ENCODE data around the gene BICDL2.

BICDL2 gene

GRCh38 chr16:3047387-3047720, 10.6 kb upstream of the BICDL2 start:
- Histone ChIP-seq H4K20me1 (ENCODE audit: insufficient read depth) (no peaks in the 10 kb centered on the region), H3K36me3 (ENCODE audit: insufficient read depth) (no peaks in the 10 kb centered on the region), H3K4me1 (ENCODE audit: low read depth, poor library complexity, severe bottlenecking) (no peaks in the 10 kb centered on the region), H3K9ac (no peak overlapping the region), H2AFZ (ENCODE audit: low read depth) (no peak overlapping the region), H3K27ac (no peak overlapping the region), H3K4me2 (no peak overlapping the region), H3K27me3 (ENCODE audit: insufficient read depth, low read depth) (peaks cover 61% of the 10 kb centered on the region), H3K79me2 (ENCODE audit: insufficient read depth, low read depth) (no peaks in the 10 kb centered on the region), H3K4me3 (IDR thresholded peaks at IDR 0.05; ENCODE audit: insufficient read depth, low read depth, low read length) (no peak overlapping the region)
- no peak for TF ChIP-seq CTCF (conservative IDR thresholded peaks at IDR 0.05; ENCODE audit: low read depth, low read length)

- H3K4me2 ChIP-seq: no peak overlapping the region
These were observed 10.1 kb upstream of the BICDL2 start for GRCh38 chr16:3046641-3047386.

GRCh38 chr16:3045758-3046640, 9.3 kb upstream of the BICDL2 start, which contains the start of gene MMP25:
TSS of gene MMP25 (plus strand) at chr16:3046561. CDS start at chr16:3046918, 357 bp downstream.
- Histone ChIP-seq H3K36me3 (ENCODE audit: insufficient read depth) (no peaks in the 10 kb centered on the region), H3K4me2 (peak within 1 kb of the TSS; percentile 33; the same call in 1 of the 2 replicates), H3K27me3 (ENCODE audit: insufficient read depth, low read depth) (peaks cover 64% of the 10 kb centered on the region), H3K79me2 (ENCODE audit: insufficient read depth, low read depth) (no peaks in the 10 kb centered on the region), H3K4me3 (IDR thresholded peaks at IDR 0.05; ENCODE audit: insufficient read depth, low read depth, low read length) (no peak within 1 kb of the TSS), H3K9ac (no peak within 1 kb of the TSS), H3K4me1 (ENCODE audit: low read depth, poor library complexity, severe bottlenecking) (no peaks in the 10 kb centered on the region), H2AFZ (ENCODE audit: low read depth) (no peak within 1 kb of the TSS), H3K27ac (no peak within 1 kb of the TSS), H4K20me1 (ENCODE audit: insufficient read depth) (no peaks in the 10 kb centered on the region)
- no peak for TF ChIP-seq CTCF (conservative IDR thresholded peaks at IDR 0.05; ENCODE audit: low read depth, low read length)

More at GRCh38 chr16:3046641-3047386, 10.1 kb upstream of the BICDL2 start:
- no peak overlapping the region for H3K9ac ChIP-seq
- H3K36me3 ChIP-seq (ENCODE audit: insufficient read depth): no peaks in the 10 kb centered on the region
- no peak overlapping the region for H3K27ac ChIP-seq
- TF ChIP-seq CTCF (conservative IDR thresholded peaks at IDR 0.05; ENCODE audit: low read depth, low read length): no peak
- no peaks in the 10 kb centered on the region for H4K20me1 ChIP-seq (ENCODE audit: insufficient read depth)
- H3K4me1 ChIP-seq (ENCODE audit: low read depth, poor library complexity, severe bottlenecking): no peaks in the 10 kb centered on the region
- no peaks in the 10 kb centered on the region for H3K79me2 ChIP-seq (ENCODE audit: insufficient read depth, low read depth)
- no peak overlapping the region for H3K4me3 ChIP-seq (IDR thresholded peaks at IDR 0.05; ENCODE audit: insufficient read depth, low read depth, low read length)
- H3K27me3 ChIP-seq (ENCODE audit: insufficient read depth, low read depth): peaks cover 66% of the 10 kb centered on the region
- no peak overlapping the region for H2AFZ ChIP-seq (ENCODE audit: low read depth)

- H3K36me3 ChIP-seq (ENCODE audit: insufficient read depth): no peaks in the 10 kb centered on the region
- no peak overlapping the region for H2AFZ ChIP-seq (ENCODE audit: low read depth)
- no peaks in the 10 kb centered on the region for H3K79me2 ChIP-seq (ENCODE audit: insufficient read depth, low read depth)
- H3K4me2 ChIP-seq: no peak overlapping the region
- TF ChIP-seq CTCF (conservative IDR thresholded peaks at IDR 0.05; ENCODE audit: low read depth, low read length): no peak
- peaks cover 77% of the 10 kb centered on the region for H3K27me3 ChIP-seq (ENCODE audit: insufficient read depth, low read depth)
- no peak overlapping the region for H3K27ac ChIP-seq
- H4K20me1 ChIP-seq (ENCODE audit: insufficient read depth): no peaks in the 10 kb centered on the region
- H3K9ac ChIP-seq: no peak overlapping the region
- H3K4me1 ChIP-seq (ENCODE audit: low read depth, poor library complexity, severe bottlenecking): no peaks in the 10 kb centered on the region
- no peak overlapping the region for H3K4me3 ChIP-seq (IDR thresholded peaks at IDR 0.05; ENCODE audit: insufficient read depth, low read depth, low read length)
These were observed 8.0 kb upstream of the BICDL2 start for GRCh38 chr16:3044708-3045107.
